Measurements from ENCODE around the gene MTUS2. TPM values are rescaled to one million over a fixed set of nuclear protein-coding genes. Genes with fewer than 3 reads are reported as not detected.

Gene MTUS2
- total and polyA plus RNA-seq, 2 of the 8 experiments (the other 6 are each of a cell fraction or from before 2014, with no cell fraction given) = 0.18 to 0.80 TPM

- no peak overlapping the region for H4K91ac ChIP-seq (replicated peaks; ENCODE audit: insufficient read length, low read length)
- TF ChIP-seq MAX (IDR thresholded peaks at IDR 0.05) = no peak
- no peaks in the 10 kb centered on the region for H3K9me3 ChIP-seq (ENCODE audit: insufficient read depth in 2 of 2, low read depth in 1 of 2, low read length in 1 of 2)
- no peak overlapping the region for H2BK5ac ChIP-seq (ENCODE audit: low read depth, low read length)
- H3K23me2 ChIP-seq (ENCODE audit: low read depth, low read length) = no peaks in the 10 kb centered on the region
- no peak overlapping the region for H4K5ac ChIP-seq (ENCODE audit: insufficient read length, low read depth, low read length)
- H3K56ac ChIP-seq (replicated peaks; ENCODE audit: insufficient read length, low read depth, low read length) = no peak overlapping the region
- no peak overlapping the region for H4K8ac ChIP-seq (ENCODE audit: extremely low read depth, insufficient read depth, low read length)
- no peak overlapping the region for H3K4ac ChIP-seq (replicated peaks; ENCODE audit: insufficient read length, low read depth, low read length)
- no peak overlapping the region for H2BK15ac ChIP-seq (ENCODE audit: low read length)
- no peak overlapping the region for H3K4me2 ChIP-seq (ENCODE audit: insufficient read depth in 1 of 2, low read depth in 2 of 2, low read length in 2 of 2)
- 90% methylated on average over 2 of the region's 2 CpGs; no CpG with 5 or more reads in 1 of the 2 experiments for WGBS, 2 experiments (ENCODE audit: extremely low coverage in 1 of 2, insufficient coverage in 1 of 2, insufficient read length in 1 of 2, insufficient replicate concordance in 2 of 2, low coverage in 1 of 2, low lambda C conversion rate in 2 of 2, missing lambda C conversion rate in 1 of 2)
- ChIA-PET CTCF (ENCODE audit: partially characterized antibody) (no interaction called here), POLR2A (ENCODE audit: partially characterized antibody) (no interaction called here)
- H3K79me2 ChIP-seq (ENCODE audit: control insufficient read depth in 1 of 2, insufficient read depth in 2 of 2, low read length in 2 of 2) = no peaks in the 10 kb centered on the region
- H3K79me1 ChIP-seq (ENCODE audit: low read depth, low read length) = no peaks in the 10 kb centered on the region
- H3K27me3 ChIP-seq (replicated peaks in 1 of 4; ENCODE audit: control insufficient read depth in 3 of 4, extremely low read depth in 1 of 4, insufficient read depth in 3 of 4, low read length in 3 of 4) = no peaks in the 10 kb centered on the region
- no peak overlapping the region for H2BK20ac ChIP-seq (ENCODE audit: low read length)
- no peak overlapping the region for H3K27ac ChIP-seq (ENCODE audit: low read depth, low read length)
- no peak overlapping the region for H3K14ac ChIP-seq (ENCODE audit: insufficient read length)
- H2BK120ac ChIP-seq (replicated peaks; ENCODE audit: low read depth, low read length) = no peak overlapping the region
- DNase-seq (ENCODE audit: low read depth in 1 of 2, low spot score in 2 of 2) (no peak), FAIRE-seq (no peak)
- no peak overlapping the region for H3K23ac ChIP-seq (ENCODE audit: insufficient read length)
- H2AK5ac ChIP-seq (ENCODE audit: low read depth, low read length) = no peak overlapping the region
- no peaks in the 10 kb centered on the region for H3K4me1 ChIP-seq (replicated peaks in 1 of 4; ENCODE audit: control insufficient read depth in 3 of 4, insufficient read depth in 4 of 4, low read length in 3 of 4)
- no peak overlapping the region for H3K18ac ChIP-seq (ENCODE audit: extremely low read depth, low read length)
- no peaks in the 10 kb centered on the region for H3K36me3 ChIP-seq (ENCODE audit: control insufficient read depth in 2 of 4, insufficient read depth in 4 of 4, low read length in 3 of 4)
- no peak overlapping the region for H3K4me3 ChIP-seq (ENCODE audit: extremely low read depth in 1 of 4, insufficient read depth in 2 of 4, low read depth in 3 of 4, low read length in 4 of 4)
- no peak overlapping the region for H3K9ac ChIP-seq (replicated peaks in 1 of 4; ENCODE audit: extremely low read depth in 1 of 4, low read depth in 3 of 4, low read length in 3 of 4)
- no peaks in the 10 kb centered on the region for H4K20me1 ChIP-seq (replicated peaks in 1 of 2; ENCODE audit: control insufficient read depth in 1 of 2, insufficient read depth in 2 of 2, low read length in 2 of 2)
- H2AFZ ChIP-seq (ENCODE audit: low read length) = no peak overlapping the region
- H2BK12ac ChIP-seq (ENCODE audit: low read depth, low read length) = no peak overlapping the region
These were observed 135.3 kb downstream of the MTUS2 start for GRCh38 chr13:28955264-28955966.
